Hepatocyte (in vitro differentiated cells): ENCODE measurements around the gene PPP2R3A. TPM values are rescaled to one million over a fixed set of nuclear protein-coding genes. Genes with fewer than 3 reads are reported as not detected.

ENCODE experiments used
- DNase-seq: peaks from one replicate; pipeline ENCODE4 v3.0.0-alpha.2; 2016; ENCODE audit warnings: low spot score
- H2AFZ ChIP-seq: fragments of 200-600 bp; sonication (generic); 2 replicates; pipeline ENCODE4 v1.6.0; 2016; ENCODE audit warnings: antibody characterized with exemption, mild to moderate bottlenecking
- H3K27ac ChIP-seq: fragments of 200-600 bp; sonication (generic); 2 replicates; pipeline ENCODE4 v1.5.1; 2016; ENCODE audit warnings: mild to moderate bottlenecking
- H3K27me3 ChIP-seq: fragments of 200-600 bp; sonication (generic); 2 replicates; pipeline ENCODE4 v1.6.1; 2016
- H3K36me3 ChIP-seq: fragments of 200-600 bp; sonication (generic); replicated peaks from 2 replicates; pipeline ENCODE4 v1.5.1; 2016; ENCODE audit warnings: low read depth; ENCODE audit not compliant: insufficient read depth
- H3K4me1 ChIP-seq: fragments of 200-600 bp; sonication (generic); 2 replicates; pipeline ENCODE4 v1.5.1; 2016; ENCODE audit warnings: mild to moderate bottlenecking, moderate library complexity; ENCODE audit not compliant: insufficient read depth
- H3K4me2 ChIP-seq: fragments of 200-600 bp; sonication (generic); 2 replicates; pipeline ENCODE4 v1.6.0; 2016
- H3K4me3 ChIP-seq: fragments of 200-600 bp; sonication (generic); 2 replicates; pipeline ENCODE4 v1.5.1; 2016; ENCODE audit warnings: mild to moderate bottlenecking
- H3K79me2 ChIP-seq: fragments of 200-600 bp; sonication (generic); 2 replicates; pipeline ENCODE4 v1.6.0; 2017; ENCODE audit warnings: mild to moderate bottlenecking
- H3K9me2 ChIP-seq: fragments of 200-600 bp; sonication (generic); replicated peaks from 2 replicates; pipeline ENCODE4 v1.6.0; 2017; ENCODE audit warnings: mild to moderate bottlenecking; ENCODE audit not compliant: insufficient read depth
- H3K9me3 ChIP-seq: fragments of 200-600 bp; sonication (generic); 2 replicates; pipeline ENCODE4 v1.5.1; 2016; ENCODE audit warnings: low read depth, mild to moderate bottlenecking
- H4K20me1 ChIP-seq: fragments of 200-600 bp; sonication (generic); 2 replicates; pipeline ENCODE4 v1.6.0; 2016; ENCODE audit warnings: mild to moderate bottlenecking; ENCODE audit not compliant: insufficient read depth, poor library complexity, severe bottlenecking
- CTCF ChIP-seq: fragments of 200-600 bp; sonication (generic); IDR thresholded peaks from 2 replicates; pipeline ENCODE4 v1.5.1; 2016; ENCODE audit warnings: antibody characterized with exemption, mild to moderate bottlenecking; ENCODE audit not compliant: poor library complexity
- EZH2 ChIP-seq: fragments of 200-600 bp; sonication (generic); IDR thresholded peaks from 2 replicates; pipeline ENCODE4 v1.6.1; 2016; ENCODE audit warnings: antibody characterized with exemption, mild to moderate bottlenecking, borderline replicate concordance
- EZH2phosphoT487 ChIP-seq: fragments of 200-600 bp; sonication (generic); IDR thresholded peaks from one replicate; pipeline ENCODE4 v1.6.1; 2018; ENCODE audit warnings: antibody characterized with exemption, mild to moderate bottlenecking, low read depth, moderate library complexity; ENCODE audit not compliant: unreplicated experiment, severe bottlenecking
- WGBS: methylation state at CpG from one replicate; pipeline ENCODE4 v1.1.6; 2016; ENCODE audit warnings: low lambda C conversion rate; ENCODE audit errors: missing lambda C conversion rate; 5-methylcytosine and 5-hydroxymethylcytosine counted together
- polyA plus RNA-seq: library from polyadenylated mRNA; unstranded; fragments of >200 nt; fragmentation: Nextera tagmentation; extraction: Ambion mirVana; gene quantifications from 2 replicates; pipeline ENCODE4 v1.2.1, GENCODE V29; 2016
- total RNA-seq: library from RNA; depleted of rRNA; stranded (reverse); fragments of >200 nt; gene quantifications from 2 replicates; pipeline ENCODE4 v1.2.3, GENCODE V29; 2014

PPP2R3A gene
- total and polyA plus RNA-seq, 2 experiments from 2014 or later = 6.7 to 20.2 TPM

- Histone ChIP-seq H3K79me2 (peaks cover 65% of the 10 kb centered on the region), H4K20me1 (peaks cover 2% of the 10 kb centered on the region), H3K4me2 (no peak overlapping the region), H3K9me3 (no peaks in the 10 kb centered on the region), H3K4me3 (no peak overlapping the region), H3K36me3 (no peaks in the 10 kb centered on the region), H3K27me3 (no peaks in the 10 kb centered on the region), H3K27ac (no peak overlapping the region), H3K9me2 (no peaks in the 10 kb centered on the region), H2AFZ (no peak overlapping the region), H3K4me1 (peaks cover 9% of the 10 kb centered on the region)
- no peak for DNase-seq
- no peak for TF ChIP-seq CTCF
- TF ChIP-seq EZH2phosphoT487 = no peak
- WGBS = 83% methylated on average over 2 of the region's 2 CpGs
Measured at GRCh38 chr3:135991621-135992020, 26.1 kb downstream of the PPP2R3A start.

GRCh38 chr3:135992072-135992471 is 26.5 kb downstream of the PPP2R3A start:
- Histone ChIP-seq H3K27ac (no peak overlapping the region), H4K20me1 (peaks cover 2% of the 10 kb centered on the region), H3K79me2 (peaks cover 66% of the 10 kb centered on the region), H3K4me3 (no peak overlapping the region), H3K9me3 (no peaks in the 10 kb centered on the region), H3K4me1 (peaks cover 9% of the 10 kb centered on the region), H3K9me2 (no peaks in the 10 kb centered on the region), H2AFZ (no peak overlapping the region), H3K27me3 (no peaks in the 10 kb centered on the region), H3K36me3 (no peaks in the 10 kb centered on the region), H3K4me2 (no peak overlapping the region)
- DNase-seq = no peak
- TF ChIP-seq EZH2 (no peak), CTCF (no peak), EZH2phosphoT487 (no peak)

GRCh38 chr3:135994708-135995337 is 29.3 kb downstream of the PPP2R3A start:
- H3K36me3 ChIP-seq = no peaks in the 10 kb centered on the region
- H3K79me2 ChIP-seq = peaks cover 68% of the 10 kb centered on the region
- no peaks in the 10 kb centered on the region for H3K27me3 ChIP-seq
- 23% methylated on average over 3 of the region's 3 CpGs for WGBS
- H3K9me2 ChIP-seq = no peaks in the 10 kb centered on the region
- peak overlapping the region; percentile 4 for H3K27ac ChIP-seq
- no peaks in the 10 kb centered on the region for H3K9me3 ChIP-seq
- H3K4me1 ChIP-seq = peaks cover 9% of the 10 kb centered on the region
- no peak overlapping the region for H3K4me3 ChIP-seq
- H2AFZ ChIP-seq = no peak overlapping the region
- TF ChIP-seq CTCF (no peak), EZH2 (no peak), EZH2phosphoT487 (no peak)
- no peak for DNase-seq
- H3K4me2 ChIP-seq = peak overlapping the region; percentile 25
- H4K20me1 ChIP-seq = peaks cover 2% of the 10 kb centered on the region
